EL (cell line): Measurements from ENCODE around the gene LGR6.
"Not testable (repeated sequence)": the region's sequence is repeated elsewhere in the genome, so short reads cannot be mapped to it uniquely, and the experiment has no call there.

Source experiments
- DNase-seq: peaks from one replicate; pipeline ENCODE4 v3.0.0-alpha.2; 2016

Gene LGR6

DNA sequence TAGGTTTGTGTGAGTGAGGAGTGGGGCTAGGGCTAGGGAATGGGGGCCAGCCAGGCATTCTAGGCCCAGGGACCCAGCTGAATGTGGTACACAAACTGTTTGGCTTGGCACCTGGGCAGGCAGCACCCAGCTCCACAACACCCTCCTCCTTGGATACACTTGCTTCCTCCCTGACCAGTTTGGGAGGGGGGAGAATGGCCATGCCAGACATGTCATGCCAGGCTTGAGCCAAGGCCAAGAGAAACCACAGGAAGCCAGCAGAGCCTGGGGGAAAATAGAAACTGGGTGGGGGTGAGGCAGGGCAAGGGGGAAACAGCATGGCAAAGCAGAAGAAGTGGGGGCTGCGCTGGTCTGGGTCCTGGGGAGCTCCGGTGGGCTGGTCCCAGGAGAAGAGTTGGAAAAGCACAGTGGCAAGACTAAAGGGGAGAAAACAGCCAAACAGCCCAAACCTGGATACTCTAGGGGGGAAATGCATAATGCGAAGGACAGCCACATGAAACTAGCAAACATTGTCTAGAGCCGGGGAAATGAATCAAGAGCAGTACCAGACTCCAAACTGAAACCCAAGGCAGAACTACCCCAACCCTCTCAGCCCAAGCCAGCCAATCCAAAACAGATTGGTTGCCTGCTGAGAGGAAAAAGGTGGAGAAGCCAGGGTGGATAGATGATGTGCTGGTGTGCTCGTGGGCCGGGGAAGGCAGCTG lies 47.9 kb downstream of the LGR6 start:
- peak; percentile 12 for DNase-seq

DNA sequence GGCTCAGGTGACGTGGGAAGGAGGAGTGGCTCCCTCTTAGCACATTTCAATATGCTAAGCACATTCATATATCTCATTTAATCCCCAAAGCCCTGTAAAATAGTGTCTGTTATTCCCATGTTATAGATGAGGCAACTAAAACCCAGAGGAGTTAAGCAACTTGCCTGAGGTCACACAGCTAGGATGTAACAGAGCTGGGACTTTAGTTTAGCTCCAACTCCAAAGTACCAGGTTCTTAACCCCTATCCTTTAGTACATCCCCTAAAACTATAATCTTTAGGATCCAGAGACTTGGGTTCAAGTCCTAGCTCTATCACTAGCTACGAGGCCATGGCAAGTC lies 48.5 kb downstream of the LGR6 start:
- no peak for DNase-seq

DNA sequence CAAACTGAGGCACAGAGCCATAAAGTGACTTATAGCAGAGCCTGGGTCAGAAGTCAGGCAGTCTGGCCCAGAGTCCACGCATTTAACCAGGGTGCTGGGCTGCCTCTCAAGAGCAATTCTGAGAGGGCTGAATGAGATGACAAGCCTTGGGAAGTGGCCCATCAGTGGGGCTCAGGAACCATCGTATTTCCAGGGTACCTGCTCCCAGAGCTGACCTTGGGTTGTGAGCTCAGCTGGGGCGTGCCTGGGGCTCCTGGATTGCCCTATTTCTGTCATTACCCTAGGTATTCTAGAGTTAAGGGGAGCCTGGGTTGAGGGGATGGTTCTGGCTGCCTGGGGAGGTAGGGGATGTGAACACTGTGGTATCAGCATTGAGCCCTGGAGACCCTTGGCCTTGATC lies 49.4 kb downstream of the LGR6 start:
- DNase-seq: no peak

DNA sequence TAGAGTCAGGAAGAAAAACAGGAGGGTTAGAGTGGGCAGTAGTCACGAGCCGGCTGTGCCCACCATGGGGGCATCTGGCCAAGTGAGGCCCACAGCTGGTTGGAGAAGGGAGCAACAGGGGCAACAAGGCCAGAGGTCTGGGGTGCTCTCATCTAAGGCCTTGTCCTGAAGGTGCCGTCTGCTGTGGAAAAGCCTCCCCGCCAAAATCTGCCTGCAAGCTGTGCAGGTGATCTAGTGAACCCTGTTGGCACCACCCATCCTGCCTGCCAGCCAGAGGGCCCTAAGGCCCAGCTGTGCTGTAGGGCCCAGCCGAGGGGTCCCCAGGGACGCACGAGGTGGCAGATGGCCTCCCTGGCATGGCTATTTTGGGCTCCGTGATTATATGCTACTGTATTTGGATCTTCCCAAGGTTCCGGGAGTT lies 51.3 kb downstream of the LGR6 start:
- no peak for DNase-seq

DNA sequence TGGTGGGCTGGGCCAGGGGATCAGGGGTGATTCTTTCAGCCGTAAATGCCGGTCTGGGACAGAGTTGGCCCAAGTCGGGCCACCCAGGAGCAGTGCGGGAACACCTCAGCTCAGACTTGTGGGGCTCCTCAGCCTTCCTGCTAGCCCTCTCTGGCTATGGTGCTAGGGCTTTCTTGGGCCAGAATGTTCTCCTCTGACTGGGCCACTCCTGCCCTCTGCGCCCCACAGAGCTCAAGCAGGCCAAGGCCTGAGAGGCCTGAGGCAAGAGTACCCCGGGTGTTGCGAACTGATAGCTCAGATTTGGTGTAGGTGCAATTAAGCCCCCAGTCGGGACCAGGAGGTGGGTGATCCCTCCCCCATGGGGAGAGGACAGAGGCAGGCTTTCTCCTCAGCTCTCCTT lies 51.8 kb downstream of the LGR6 start:
- DNase-seq: no peak

DNA sequence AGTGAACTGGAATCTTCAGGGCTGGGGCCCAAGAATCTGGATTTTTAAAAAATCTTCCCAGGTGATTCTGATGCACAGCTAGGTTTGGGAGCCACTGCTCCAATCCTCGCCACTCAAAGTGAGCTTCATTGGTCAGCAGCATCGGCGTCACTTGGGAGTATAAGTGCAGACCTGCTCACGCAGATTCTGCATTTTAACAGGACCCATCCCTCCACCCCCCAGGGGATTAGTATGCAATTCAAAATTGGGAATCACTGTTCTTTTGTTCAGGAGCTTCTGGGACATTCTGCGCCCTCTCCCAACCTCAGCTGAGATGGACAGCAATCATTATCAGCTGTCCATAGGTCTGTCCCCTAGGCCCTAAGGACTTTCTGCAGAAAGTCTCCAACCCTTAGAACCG lies 53.5 kb downstream of the LGR6 start:
- DNase-seq: no peak

DNA sequence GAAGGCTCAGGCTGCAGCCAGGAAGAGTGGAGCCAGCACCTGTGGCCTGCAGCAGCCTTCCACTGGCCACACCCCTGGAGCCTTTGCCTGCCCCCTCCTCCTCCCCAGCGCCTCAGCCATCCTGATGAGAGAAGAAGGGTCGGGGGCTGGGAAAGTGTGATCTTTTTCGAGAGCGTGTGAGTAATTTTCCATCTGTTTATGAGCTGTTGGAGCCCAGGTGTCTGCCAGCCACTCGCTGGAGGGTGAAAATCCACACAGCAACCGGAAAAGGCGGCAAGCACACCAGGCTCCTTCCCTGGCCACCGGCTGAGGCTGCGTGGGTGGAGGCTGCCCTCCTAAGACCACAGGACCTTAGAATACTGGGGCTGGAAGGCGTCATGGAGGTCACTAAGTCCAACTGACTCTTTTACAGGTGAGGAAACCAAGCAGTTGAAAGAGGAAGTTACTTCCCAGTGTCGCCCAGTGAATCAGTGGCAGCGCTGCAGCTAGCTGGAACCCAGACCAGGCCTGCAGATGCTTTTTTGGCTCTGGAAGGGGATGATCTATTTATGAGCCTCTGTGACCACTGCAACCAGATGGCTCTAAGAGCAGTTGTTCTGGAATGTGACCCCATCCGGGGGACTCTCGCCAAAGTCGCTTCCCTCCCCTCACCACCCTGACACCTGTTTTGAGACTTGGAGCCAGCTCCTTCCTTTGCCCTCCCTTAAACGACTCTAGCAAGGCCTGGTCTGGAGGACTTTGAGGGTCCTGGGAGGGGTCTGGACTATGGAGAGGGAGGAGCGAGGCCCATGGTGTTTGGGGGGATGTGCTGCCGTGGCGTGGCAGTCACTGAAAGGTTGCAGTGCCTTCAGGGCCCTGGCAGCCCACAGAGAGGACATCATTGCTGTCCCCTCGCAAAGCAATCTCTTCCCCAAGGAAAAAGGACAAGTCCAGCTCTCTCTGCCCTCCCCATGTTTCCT lies 54.5 kb downstream of the LGR6 start:
- no peak for DNase-seq

DNA sequence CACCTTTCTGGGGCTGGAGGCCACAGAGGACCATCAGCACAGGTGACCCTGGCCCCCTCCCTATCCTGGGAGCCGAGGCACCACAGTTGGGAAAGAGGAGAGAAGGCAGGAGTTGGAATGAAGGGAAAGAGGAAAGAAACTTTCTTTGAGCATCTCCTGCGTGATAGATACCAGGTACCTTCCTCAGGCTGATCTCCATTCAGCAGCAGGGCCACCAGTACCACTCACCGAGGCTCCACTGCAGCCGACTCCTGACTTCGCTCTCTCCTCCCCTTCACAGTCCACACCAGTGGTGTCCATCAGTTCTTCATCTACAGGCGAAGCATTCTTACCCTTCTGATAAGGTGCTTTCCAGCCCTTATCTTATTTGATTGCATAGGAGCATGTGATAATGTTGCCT lies 55.3 kb downstream of the LGR6 start:
- DNase-seq: no peak

DNA sequence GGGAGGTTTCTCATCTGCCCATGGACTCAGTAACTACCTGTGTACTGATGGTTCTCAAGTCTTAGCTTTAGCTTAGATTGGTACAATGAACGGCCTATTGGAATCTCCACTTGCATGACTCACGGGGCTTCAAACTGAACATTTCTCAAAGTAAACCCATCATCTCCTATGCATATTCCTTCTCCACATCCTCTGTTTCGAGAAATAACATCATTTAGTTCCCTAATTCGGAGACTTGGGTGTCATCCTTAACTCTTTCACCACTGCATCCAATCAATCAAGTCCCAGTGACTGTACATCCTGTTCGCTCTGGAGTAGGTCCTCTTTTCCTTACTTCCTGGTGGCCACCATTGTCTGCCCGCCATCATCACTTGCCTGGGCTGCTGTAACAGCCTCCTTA lies 55.8 kb downstream of the LGR6 start:
- no peak for DNase-seq

DNA sequence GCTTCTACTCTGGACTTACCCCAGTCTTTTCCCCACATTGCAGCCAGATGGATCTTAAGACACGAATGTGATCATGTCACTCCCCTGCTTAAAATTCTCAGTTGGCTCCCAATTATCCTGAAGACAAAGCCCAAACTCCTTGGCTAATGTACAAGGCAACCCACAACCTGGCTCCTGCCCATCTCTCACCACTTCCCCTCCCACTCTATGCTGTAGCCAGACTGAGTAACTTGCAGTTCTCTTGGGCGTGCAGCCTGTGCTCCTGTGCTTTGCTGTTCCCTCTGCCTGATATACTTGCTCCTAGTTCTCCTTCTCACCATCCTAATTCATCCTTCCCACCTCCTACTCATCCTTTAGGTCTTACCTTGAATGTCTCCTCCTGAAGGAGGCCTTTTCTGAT lies 56.2 kb downstream of the LGR6 start:
- DNase-seq: no peak

DNA sequence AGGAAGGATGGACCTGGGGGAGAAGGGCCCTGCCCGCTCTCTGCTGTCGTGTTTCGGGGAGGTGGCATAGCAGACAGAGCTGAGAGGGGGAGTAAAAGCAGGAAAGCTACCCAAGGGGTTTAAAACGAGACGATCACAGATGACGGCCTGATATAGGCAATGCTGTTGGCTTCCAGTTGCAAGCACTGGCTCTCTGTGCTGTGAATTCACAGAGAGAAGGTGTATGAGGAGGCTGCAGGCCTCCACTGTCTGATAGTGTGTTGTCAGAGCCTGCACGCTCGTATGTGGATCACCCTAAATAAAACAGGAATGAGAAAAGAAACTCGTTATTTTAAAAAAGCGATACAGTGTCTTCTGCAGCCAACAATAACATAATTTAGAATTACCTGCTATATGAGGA lies 57.4 kb downstream of the LGR6 start:
- no peak for DNase-seq

DNA sequence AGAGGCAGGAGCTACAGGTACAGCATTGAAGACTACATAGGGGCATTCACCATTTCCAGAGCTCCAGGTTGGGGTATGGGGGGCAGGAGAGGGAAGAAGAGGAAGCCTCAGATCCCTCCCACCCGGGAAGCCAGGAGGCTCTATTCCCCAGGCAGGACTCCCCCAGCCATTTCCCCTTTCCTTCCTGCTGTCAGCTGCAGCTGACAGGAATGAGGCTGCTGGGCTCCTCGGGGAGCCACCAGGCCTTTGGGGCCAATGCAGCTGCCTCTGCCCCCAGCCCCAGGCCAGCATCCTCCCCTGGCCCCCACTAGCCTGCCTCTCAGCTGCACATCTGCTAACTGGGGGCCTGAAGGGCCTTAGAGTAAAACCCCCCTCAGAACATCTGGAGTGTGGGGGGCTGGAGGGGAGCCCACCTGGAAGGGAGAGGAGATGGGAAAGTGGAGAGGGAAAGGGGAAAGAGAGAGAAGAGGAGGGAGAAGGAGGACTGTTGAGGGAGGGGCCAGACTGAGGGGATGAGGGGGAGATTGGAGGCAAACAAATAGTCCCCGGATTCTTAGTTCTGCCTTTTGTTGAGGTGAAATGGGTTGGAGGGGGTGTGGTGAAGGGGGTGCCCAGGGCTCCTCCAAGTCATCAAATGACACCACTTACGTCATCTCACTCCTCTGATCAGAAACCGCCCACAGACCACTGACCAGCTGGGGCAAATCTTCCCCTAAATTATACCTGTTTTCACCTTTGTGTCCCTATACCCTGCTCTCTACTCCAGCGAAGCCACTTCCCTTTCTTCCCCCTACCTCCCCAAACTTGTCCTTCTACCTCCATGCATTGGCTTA lies 58.0 kb downstream of the LGR6 start:
- no peak for DNase-seq

DNA sequence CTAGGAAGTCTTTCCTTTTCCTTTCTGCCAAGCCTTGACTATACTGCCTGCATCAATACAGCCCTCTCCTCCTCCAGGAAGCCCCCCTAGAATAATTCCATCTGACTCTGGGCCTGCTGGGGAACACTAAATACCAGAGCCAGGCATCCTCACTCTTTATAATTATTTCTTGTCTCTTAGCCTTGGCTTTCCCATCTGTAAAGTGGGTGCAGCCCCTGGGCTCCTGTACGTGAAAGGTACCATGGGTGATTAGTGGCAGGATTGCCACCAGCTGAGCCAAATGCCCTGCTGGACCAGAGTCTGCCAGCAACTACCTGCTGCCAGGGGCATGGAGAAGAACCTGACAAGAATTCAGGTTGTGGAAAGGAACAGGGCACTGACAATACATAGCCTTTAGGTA lies 58.7 kb downstream of the LGR6 start:
- DNase-seq: no peak

DNA sequence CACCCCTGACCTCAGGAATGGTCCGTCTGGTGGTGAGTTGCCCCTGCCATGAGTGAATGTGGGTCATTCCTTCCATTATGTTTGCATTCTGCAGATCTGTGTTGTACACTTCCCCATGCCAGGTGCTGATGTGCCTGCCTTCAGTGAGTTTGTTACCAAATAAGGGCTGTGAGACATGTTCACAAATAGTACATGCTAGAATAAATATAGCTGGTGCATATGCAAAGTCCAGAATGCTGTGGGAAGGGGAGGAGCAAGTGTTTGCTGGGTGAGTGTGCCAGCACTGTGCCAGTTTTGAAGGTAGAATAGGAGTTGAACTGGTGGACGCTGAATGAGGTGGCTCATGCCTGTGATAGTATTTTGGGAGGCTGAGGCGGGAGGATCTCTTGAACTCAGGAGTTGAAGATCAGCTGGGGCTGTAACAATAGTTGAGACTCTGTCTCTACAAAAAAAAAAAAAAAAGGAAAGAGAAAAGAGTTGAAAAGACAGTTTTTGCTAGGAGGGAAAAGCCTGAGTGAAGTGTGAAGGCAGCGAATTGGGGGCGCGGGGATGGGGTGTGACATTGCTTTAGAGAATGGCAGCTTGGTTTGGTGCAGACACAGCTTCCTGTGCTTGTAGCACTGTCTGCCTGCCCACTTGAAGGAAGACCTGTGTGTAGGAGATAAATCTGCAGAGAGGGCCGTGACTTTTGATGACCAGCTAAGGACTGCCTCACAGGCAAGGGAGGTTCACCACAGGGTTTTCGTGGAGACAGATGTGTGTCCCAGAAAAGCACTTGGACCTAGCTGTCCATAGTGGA lies 61.1 kb downstream of the LGR6 start:
- DNase-seq: no peak

DNA sequence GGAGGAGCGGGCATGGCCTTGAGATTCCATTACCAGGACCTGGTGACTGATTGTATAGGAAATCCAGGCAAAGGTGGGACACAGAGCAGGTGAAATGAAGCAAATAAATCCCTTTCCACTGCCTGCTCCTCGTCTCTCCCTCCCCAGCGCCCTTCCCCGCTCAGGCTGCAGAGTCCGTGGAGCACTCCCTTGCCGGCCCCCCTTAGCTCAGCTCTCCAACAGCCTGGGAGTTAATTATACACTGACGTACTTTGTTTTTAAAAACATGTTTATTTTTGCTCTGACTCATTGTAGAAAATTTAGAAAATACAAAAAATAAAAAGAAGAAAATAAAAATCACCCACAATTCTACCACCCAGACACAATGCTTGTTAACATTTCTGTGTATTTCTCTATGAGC lies 61.7 kb downstream of the LGR6 start:
- no peak for DNase-seq

DNA sequence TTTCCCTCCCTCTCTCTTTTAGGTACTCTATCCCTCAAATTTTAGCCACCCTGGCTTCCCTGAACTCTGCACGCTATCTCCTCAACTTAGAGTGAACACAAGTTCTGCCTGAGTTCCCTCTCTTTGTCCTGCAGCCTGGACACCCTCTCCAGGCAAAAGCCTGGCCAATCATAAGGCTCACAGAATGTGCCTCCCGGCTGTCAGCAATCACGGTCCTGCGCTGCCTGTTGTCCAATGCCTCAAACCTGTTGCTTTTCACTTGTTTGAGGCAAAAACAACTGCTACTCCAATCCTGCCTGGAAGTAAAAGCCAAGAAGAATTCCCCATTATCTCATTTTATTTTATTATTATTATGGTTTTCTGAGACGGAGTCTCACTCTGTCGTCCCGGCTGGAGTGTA lies 66.1 kb downstream of the LGR6 start:
- no peak for DNase-seq

DNA sequence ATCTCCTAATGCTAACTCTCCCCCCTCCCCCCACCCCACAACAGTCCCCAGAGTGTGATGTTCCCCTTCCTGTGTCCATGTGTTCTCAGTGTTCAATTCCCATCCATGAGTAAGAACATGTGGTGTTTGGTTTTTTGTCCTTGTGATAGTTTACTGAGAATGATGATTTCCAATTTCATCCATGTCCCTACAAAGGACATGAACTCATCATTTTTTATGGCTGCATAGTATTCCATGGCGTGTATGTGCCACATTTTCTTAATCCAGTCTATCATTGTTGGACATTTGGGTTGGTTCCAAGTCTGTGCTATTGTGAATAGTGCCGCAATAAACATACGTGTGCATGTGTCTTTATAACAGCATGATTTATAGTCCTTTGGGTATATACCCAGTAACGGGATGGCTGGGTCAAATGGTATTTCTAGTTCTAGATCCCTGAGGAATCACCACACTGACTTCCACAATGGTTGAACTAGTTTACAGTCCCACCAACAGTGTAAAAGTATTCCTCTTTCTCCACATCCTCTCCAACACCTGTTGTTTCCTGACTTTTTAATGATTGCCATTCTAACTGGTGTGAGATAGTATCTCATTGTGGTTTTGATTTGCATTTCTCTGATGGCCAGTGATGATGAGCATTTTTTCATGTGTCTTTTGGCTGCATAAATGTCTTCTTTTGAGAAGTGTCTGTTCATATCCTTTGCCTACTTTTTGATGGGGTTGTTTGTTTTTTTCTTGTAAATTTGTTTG lies 67.8 kb downstream of the LGR6 start:
- DNase-seq: not testable (repeated sequence)

DNA sequence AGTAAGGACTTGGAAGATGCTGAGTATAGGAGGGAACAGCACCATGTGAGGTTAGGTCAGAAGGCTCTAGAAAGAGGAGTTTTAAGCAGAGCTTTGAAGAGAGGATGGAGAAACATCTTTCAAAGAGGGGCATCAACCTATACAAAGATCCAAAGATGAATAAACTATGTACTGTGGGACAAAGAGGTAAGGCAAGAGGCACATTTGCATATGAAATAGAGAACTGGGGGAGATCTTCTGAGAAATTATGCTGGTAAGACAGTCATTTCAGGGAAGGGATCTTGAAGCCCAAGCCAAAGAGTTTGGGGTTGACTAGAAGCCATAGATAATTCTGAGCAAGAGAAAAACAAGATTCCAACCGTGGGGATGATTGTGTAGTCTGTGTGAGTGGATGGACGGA lies 70.0 kb downstream of the LGR6 start:
- DNase-seq: no peak

DNA sequence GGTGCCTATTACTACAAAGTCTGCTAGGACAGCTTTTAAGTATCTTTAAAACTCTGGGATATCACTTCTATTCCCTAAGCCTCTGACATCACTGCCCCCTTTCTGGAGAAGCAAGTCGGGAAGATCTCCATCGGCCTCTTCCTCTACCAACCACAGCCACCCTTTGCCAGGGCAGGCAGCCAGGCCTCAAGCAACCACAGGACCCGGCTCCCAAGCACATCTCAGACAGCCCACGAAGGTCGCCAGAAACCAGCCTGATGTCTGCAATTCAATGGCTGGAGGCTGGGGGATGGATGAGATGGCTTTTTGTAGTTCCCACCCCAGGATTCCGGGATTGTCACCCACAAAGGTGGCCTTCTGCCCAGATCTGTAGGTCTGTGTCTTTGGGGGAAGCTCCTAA lies 70.7 kb downstream of the LGR6 start:
- no peak for DNase-seq

DNA sequence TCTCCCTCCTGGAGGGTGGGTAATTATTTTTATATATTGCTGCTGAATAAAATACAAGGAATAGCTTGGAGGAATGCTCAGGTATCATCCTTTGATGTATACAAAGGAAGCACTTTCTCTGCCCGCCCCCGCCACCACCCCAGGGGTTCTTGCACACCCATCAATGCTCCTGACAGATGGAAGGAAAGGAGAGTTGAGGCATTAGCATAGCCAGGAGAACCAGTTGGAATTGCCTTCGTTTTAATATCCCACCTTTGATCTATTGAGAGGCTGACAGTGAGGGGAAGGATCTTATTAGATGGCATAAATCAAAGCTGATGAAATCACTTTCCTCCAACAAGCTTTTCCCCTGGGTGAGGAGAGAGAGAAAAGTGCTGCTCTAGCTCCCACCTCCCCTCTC lies 71.1 kb downstream of the LGR6 start:
- no peak for DNase-seq

DNA sequence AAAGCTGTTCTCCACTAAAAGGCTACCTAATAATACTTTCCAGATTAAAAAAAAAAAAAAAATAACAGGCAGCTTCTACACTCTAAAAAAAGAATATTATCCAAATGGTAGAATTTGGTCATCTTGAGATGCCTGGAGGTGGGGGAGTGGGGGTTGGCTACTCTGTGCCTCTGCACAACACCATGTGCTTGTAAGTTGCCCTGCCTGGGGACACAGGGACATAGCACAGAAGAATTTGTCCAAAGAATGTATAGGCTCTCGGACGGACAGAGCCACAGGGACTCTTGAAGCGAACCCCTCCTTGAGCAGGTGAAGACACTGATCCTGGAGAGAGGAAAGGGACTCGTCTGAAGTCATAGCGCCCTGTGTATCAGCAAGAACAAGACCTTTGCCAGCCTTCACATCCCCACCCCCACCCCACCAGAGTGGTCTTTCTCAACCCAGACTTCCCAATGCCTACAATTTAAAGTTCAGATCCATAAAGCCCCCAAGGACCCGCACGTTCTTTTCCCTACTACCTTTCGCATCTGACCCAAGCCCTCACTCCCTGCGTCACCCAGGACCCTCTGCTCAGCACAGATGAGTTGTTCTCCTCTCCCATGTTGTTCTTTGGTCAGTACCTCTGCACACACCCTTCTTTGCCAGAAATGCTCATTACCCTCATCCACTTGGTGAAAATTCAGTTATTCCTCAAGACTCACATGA lies 72.6 kb downstream of the LGR6 start:
- no peak for DNase-seq
